ENCODE results near the gene LRIT1.
"Not testable (repeated sequence)": the region's sequence is repeated elsewhere in the genome, so short reads cannot be mapped to it uniquely, and the experiment has no call there.

Gene LRIT1, protein sequence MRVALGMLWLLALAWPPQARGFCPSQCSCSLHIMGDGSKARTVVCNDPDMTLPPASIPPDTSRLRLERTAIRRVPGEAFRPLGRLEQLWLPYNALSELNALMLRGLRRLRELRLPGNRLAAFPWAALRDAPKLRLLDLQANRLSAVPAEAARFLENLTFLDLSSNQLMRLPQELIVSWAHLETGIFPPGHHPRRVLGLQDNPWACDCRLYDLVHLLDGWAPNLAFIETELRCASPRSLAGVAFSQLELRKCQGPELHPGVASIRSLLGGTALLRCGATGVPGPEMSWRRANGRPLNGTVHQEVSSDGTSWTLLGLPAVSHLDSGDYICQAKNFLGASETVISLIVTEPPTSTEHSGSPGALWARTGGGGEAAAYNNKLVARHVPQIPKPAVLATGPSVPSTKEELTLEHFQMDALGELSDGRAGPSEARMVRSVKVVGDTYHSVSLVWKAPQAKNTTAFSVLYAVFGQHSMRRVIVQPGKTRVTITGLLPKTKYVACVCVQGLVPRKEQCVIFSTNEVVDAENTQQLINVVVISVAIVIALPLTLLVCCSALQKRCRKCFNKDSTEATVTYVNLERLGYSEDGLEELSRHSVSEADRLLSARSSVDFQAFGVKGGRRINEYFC

DNA sequence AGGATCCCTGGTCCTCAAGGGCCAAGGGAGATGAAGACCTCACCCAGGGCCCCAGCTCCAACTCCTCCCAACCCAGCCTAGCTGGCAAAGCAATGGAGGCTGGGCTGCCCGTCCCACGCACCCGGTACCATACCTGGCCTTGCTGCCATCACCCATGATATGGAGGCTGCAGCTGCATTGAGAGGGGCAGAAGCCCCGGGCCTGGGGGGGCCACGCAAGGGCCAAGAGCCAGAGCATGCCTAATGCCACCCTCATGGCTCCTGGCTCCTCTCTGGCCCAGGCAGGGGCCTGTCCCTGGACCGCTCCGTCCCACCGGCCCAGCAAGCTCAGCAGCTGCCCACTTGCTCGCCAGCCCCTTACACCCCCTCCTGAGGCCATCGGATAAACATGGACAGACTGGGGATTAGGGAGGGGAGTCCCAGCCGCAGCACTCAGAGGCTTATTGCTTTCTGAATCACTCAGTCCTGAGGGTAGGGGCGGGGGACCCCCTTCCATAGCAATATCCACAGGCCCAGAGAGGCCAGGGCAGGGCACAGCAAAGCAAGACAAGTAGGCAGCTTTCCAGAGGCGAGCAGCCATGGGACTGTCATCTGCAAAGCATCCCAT, at the start of gene LRIT1:
TSS of gene LRIT1 (minus strand) at position 362 of the 606 bp plus-strand sequence. CDS start at position 255, 107 bp downstream.
- CTCF ChIA-PET = interaction anchor here (0.6 kb wide), 1 partner anchor 36 kb away, joined by 3 read pairs; no protein-coding TSS in a partner anchor
- POLR2A ChIA-PET (ENCODE audit: low non-redundant PET) = no interaction called here
- H3K27ac ChIP-seq = no peak within 1 kb of the TSS
- DNase-seq (ENCODE audit: low spot score) = no peak
- TF ChIP-seq, protein P1, sequence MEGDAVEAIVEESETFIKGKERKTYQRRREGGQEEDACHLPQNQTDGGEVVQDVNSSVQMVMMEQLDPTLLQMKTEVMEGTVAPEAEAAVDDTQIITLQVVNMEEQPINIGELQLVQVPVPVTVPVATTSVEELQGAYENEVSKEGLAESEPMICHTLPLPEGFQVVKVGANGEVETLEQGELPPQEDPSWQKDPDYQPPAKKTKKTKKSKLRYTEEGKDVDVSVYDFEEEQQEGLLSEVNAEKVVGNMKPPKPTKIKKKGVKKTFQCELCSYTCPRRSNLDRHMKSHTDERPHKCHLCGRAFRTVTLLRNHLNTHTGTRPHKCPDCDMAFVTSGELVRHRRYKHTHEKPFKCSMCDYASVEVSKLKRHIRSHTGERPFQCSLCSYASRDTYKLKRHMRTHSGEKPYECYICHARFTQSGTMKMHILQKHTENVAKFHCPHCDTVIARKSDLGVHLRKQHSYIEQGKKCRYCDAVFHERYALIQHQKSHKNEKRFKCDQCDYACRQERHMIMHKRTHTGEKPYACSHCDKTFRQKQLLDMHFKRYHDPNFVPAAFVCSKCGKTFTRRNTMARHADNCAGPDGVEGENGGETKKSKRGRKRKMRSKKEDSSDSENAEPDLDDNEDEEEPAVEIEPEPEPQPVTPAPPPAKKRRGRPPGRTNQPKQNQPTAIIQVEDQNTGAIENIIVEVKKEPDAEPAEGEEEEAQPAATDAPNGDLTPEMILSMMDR (conservative IDR thresholded peaks at IDR 0.05; ENCODE audit: low read depth) = no peak

DNA sequence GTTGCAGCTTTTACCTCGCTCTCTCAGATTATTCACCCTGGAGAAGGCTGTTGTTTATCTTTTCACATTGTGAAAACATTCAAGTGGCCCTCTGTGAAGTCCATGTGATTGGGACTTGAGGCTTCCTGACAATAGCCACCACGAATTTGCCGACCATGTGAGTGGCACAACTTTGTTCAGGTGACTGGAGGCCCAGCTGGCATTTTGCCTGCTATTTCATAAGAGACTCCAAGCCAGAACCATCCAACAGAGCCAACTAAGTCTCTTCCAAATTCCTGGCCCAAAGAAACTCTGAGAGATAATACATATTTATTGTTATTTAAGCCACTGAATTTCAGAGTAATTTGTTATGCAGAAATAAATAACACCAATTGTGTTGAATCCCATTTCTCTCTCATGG, 48.9 kb upstream of the LRIT1 start:
- CTCF ChIA-PET = no interaction called here
- DNase-seq (ENCODE audit: low spot score) = no peak
- no peak overlapping the region for H3K27ac ChIP-seq
- TF ChIP-seq, protein P1 (conservative IDR thresholded peaks at IDR 0.05; ENCODE audit: low read depth) = no peak
- POLR2A ChIA-PET (ENCODE audit: low non-redundant PET) = no interaction called here

DNA sequence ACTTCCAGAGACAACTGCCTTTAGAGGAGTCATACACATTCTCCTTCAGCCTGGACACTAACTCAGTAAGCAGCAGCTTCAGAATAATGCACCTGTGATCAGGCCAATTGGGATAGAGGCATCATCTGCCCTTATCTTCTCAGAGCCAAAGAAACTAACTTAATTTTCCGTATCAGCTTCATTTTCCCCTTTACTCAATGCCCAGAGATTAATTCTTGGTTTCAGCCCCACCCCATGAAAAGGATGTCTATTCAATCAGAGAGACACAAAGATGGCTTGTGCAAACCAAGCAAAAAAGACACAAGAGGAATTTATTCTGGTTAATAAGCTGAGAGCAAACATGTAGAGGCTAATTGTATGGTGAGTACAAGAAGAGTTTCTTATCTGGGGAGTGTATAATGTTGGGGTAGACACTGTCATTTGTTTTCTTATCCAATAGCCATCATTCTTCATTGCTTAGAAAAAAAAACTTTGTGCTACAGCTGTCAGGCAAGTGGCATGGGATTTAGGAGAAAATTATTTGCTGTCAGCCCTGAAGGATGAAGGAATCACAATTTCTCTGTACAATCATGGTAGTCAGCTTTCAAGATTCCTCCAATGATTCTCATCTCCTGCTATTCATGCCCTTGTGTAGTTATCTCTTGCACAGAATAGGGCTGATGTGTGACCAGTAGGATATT, 48.3 kb upstream of the LRIT1 start:
- TF ChIP-seq, protein P1 (conservative IDR thresholded peaks at IDR 0.05; ENCODE audit: low read depth) = no peak
- no peak for DNase-seq (ENCODE audit: low spot score)
- H3K27ac ChIP-seq = no peak overlapping the region
- POLR2A ChIA-PET (ENCODE audit: low non-redundant PET) = no interaction called here
- CTCF ChIA-PET = no interaction called here

DNA sequence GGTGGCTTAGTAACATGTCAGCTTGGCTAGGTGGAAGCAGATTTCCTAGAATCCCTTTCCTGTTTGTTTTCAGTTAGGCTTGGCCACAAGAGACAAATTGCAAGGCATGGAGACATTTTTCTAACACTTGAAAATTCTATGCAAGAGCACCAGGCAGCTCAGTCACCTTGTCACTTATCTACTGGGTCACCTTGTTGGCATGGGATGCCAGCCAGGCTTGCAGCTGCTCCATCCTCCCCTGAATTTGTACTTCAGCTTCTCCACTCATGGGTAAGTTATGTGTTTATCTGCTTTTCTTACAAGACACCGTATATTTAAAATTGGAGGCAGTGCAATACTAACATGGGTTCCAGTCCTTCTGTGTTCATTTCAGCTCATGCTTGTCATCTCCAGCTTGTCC, 46.8 kb upstream of the LRIT1 start:
- ChIA-PET POLR2A (ENCODE audit: low non-redundant PET) (no interaction called here), CTCF (interaction anchor here (1.0 kb wide), 1 partner anchor 64 kb away, joined by 3 read pairs; no protein-coding TSS in a partner anchor)
- TF ChIP-seq, protein P1 (conservative IDR thresholded peaks at IDR 0.05; ENCODE audit: low read depth) = no peak
- no peak overlapping the region for H3K27ac ChIP-seq
- no peak for DNase-seq (ENCODE audit: low spot score)

DNA sequence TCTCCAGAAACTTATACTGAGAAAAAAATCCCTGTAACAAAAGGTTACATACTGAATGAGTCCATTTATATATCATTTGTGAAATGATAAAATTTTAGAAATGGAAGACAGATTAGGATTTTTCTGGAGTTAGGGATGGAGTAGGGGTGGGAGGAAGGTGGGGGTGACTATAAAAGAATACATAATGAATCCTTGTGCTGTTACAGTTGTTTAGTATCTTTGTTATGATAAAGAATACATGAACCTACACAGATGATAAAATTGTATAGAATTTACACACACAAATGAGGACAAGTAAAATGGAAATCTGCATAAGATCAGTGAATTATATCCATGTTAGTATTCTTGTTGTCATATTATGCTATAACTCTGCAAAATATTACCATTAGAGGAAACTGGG, 45.3 kb upstream of the LRIT1 start:
- no peak for DNase-seq (ENCODE audit: low spot score)
- ChIA-PET POLR2A (ENCODE audit: low non-redundant PET) (no interaction called here), CTCF (interaction anchor here (0.7 kb wide), 2 partner anchors 20 to 1606 kb away, joined by 5 to 7 read pairs; no protein-coding TSS in a partner anchor)
- TF ChIP-seq, protein P1 (conservative IDR thresholded peaks at IDR 0.05; ENCODE audit: low read depth) = no peak
- H3K27ac ChIP-seq = no peak overlapping the region

DNA sequence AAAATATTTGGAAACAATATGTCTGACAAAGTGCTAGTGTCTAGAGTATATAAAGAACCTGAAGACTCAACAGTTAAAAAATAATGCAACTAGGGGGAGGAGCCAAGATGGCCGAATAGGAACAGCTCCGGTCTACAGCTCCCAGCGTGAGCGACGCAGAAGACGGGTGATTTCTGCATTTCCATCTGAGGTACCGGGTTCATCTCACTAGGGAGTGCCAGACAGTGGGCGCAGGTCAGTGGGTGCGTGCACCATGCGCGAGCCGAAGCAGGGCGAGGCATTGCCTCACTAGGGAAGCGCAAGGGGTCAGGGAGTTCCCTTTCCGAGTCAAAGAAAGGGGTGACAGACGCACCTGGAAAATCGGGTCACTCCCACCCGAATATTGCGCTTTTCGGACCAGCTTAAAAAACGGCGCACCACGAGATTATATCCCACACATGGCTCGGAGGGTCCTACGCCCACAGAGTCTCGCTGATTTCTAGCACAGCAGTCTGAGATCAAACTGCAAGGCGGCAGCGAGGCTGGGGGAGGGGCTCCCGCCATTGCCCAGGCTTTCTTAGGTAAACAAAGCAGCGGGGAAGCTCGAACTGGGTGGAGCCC, 38.6 kb upstream of the LRIT1 start:
- CTCF ChIA-PET = interaction anchor here (0.7 kb wide), 1 partner anchor 1014 kb away, joined by 3 read pairs; no protein-coding TSS in a partner anchor
- H3K27ac ChIP-seq; DNase-seq (ENCODE audit: low spot score); POLR2A ChIA-PET (ENCODE audit: low non-redundant PET): not testable (repeated sequence)
